Neural crest cell (in vitro differentiated cells): ENCODE measurements around the gene QSER1. TPM values are rescaled to one million over a fixed set of nuclear protein-coding genes. Genes with fewer than 3 reads are reported as not detected.

Experiments
- DNase-seq: peaks from one replicate; pipeline ENCODE4 v3.0.0; 2021; ENCODE audit warnings: low read depth, mixed read lengths, low spot score
- H3K27ac Mint-ChIP-seq: one replicate; pipeline ENCODE4 v1.8.0; 2021; ENCODE audit warnings: mild to moderate bottlenecking, mixed read lengths; ENCODE audit not compliant: unreplicated experiment
- H3K27me3 Mint-ChIP-seq: 2 replicates; pipeline ENCODE4 v1.8.0; 2021; ENCODE audit warnings: low read depth, mild to moderate bottlenecking, mixed read lengths
- H3K36me3 Mint-ChIP-seq: 2 replicates; pipeline ENCODE4 v1.8.0; 2021; ENCODE audit warnings: low read depth, mild to moderate bottlenecking, mixed read lengths
- H3K4me1 Mint-ChIP-seq: 2 replicates; pipeline ENCODE4 v1.8.0; 2021; ENCODE audit warnings: mixed read lengths
- H3K4me3 Mint-ChIP-seq: one replicate; pipeline ENCODE4 v1.8.0; 2021; ENCODE audit warnings: mild to moderate bottlenecking, mixed read lengths
- H3K9me3 Mint-ChIP-seq: 2 replicates; pipeline ENCODE4 v1.8.0; 2021; ENCODE audit warnings: mixed read lengths
- CTCF ChIP-seq: fragments of 200-600 bp; sonication (generic); conservative IDR thresholded peaks from 2 replicates; pipeline ENCODE4 v1.5.0; 2021; ENCODE audit warnings: antibody characterized with exemption, mild to moderate bottlenecking
- total RNA-seq: library from RNA; stranded (reverse); gene quantifications from 2 replicates; pipeline ENCODE4 v1.2.1, GENCODE V29; 2021

QSER1 gene
- total RNA-seq, 1 donor from 2014 or later: 59.4 TPM

GRCh38 chr11:32890843-32891656, 1.6 kb upstream of the QSER1 start:
- no peak for TF ChIP-seq CTCF
- Mint-ChIP-seq H3K9me3 (no peaks in the 10 kb centered on the region), H3K27me3 (no peaks in the 10 kb centered on the region), H3K4me1 (peaks cover 42% of the 10 kb centered on the region), H3K27ac (no peak overlapping the region), H3K36me3 (peaks cover 4% of the 10 kb centered on the region), H3K4me3 (peak overlapping the region; percentile 96)
- no peak for DNase-seq

GRCh38 chr11:32891657-32892354, 805 bp upstream of the QSER1 start:
- H3K4me1 Mint-ChIP-seq: peaks cover 41% of the 10 kb centered on the region
- no peaks in the 10 kb centered on the region for H3K9me3 Mint-ChIP-seq
- no peak for TF ChIP-seq CTCF
- H3K27me3 Mint-ChIP-seq: no peaks in the 10 kb centered on the region
- H3K27ac Mint-ChIP-seq: peak overlapping the region; percentile 90
- H3K36me3 Mint-ChIP-seq: peaks cover 4% of the 10 kb centered on the region
- H3K4me3 Mint-ChIP-seq: peak overlapping the region; percentile 96
- DNase-seq: no peak

GRCh38 chr11:32893093-32893342, 407 bp downstream of the QSER1 start:
- Mint-ChIP-seq H3K27ac (no peak overlapping the region), H3K4me3 (peak overlapping the region; percentile 96), H3K9me3 (no peaks in the 10 kb centered on the region), H3K36me3 (peaks cover 8% of the 10 kb centered on the region), H3K27me3 (no peaks in the 10 kb centered on the region), H3K4me1 (peaks cover 45% of the 10 kb centered on the region)
- TF ChIP-seq CTCF: no peak
- DNase-seq: no peak

GRCh38 chr11:32893343-32894148, 935 bp downstream of the QSER1 start:
- Mint-ChIP-seq H3K4me3 (peak overlapping the region; percentile 96), H3K27me3 (no peaks in the 10 kb centered on the region), H3K27ac (peak overlapping the region; percentile 96), H3K4me1 (peaks cover 46% of the 10 kb centered on the region), H3K9me3 (no peaks in the 10 kb centered on the region), H3K36me3 (peaks cover 8% of the 10 kb centered on the region)
- peak; percentile 67 for DNase-seq
- TF ChIP-seq CTCF: peak; percentile 67

- H3K9me3 Mint-ChIP-seq: no peaks in the 10 kb centered on the region
- peaks cover 43% of the 10 kb centered on the region for H3K4me1 Mint-ChIP-seq
- peaks cover 8% of the 10 kb centered on the region for H3K36me3 Mint-ChIP-seq
- peak overlapping the region; percentile 96 for H3K27ac Mint-ChIP-seq
- no peaks in the 10 kb centered on the region for H3K27me3 Mint-ChIP-seq
- TF ChIP-seq CTCF: no peak
- DNase-seq: no peak
- peak overlapping the region; percentile 96 for H3K4me3 Mint-ChIP-seq
These were observed 1.7 kb downstream of the QSER1 start for GRCh38 chr11:32894149-32894827.
